AG04449 (cell line): ENCODE measurements around the gene STX16.

Experiments used
- CTCF ChIA-PET: fragments of 350-600 bp; formaldehyde crosslinking; extraction: SDS; loops from one replicate; lab custom pipeline; 2021; ENCODE audit warnings: antibody characterized with exemption; lab: Yijun Ruan, JAX
- POLR2A ChIA-PET: fragments of 400-600, 350-600 bp; formaldehyde crosslinking; extraction: SDS; loops from one replicate; lab custom pipeline; 2020; ENCODE audit warnings: antibody characterized with exemption, inconsistent platforms; lab: Yijun Ruan, JAX
- DNase-seq: peaks from one replicate; pipeline ENCODE4 v3.0.0-alpha.2; 2010; ENCODE audit warnings: low read depth, low spot score
- H3K4me3 ChIP-seq: 2 replicates; pipeline ENCODE4 v1.5.1; 2011; ENCODE audit warnings: low read depth, mild to moderate bottlenecking, control low read depth, low read length
- TF ChIP-seq, protein P1 (sequence below): IDR thresholded peaks from one replicate; pipeline ENCODE4 v1.5.1; 2011; ENCODE audit warnings: mild to moderate bottlenecking, moderate library complexity, low read length, control low read depth, inconsistent platforms; ENCODE audit not compliant: insufficient read depth; ENCODE audit errors: missing control alignments

STX16 gene

DNA sequence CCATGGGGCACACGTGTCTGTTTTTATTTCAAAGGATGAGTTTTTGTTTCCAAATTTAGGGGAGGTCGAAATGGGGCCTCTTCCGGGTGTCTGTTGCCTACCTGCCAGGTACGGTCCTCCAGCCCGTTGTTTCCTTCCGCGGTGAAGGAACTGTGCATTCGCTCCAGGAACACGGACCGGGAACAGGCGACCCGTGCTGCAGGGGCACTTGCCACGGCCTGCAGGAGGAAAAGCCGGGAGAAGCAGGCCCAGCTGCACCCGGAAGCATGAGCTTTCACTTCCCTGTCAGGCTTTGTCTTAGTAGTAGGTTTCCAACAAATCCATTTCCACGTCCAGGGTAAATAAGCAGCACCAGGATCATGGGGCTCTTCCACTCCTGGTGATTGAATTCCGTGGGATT, 24.6 kb downstream of the STX16 start:
- POLR2A ChIA-PET: interaction anchor here (0.5 kb wide), 1 partner anchor 10 kb away, joined by 5 read pairs; no protein-coding TSS in a partner anchor
- no peak for DNase-seq
- CTCF ChIA-PET: no interaction called here
- TF ChIP-seq, protein P1, sequence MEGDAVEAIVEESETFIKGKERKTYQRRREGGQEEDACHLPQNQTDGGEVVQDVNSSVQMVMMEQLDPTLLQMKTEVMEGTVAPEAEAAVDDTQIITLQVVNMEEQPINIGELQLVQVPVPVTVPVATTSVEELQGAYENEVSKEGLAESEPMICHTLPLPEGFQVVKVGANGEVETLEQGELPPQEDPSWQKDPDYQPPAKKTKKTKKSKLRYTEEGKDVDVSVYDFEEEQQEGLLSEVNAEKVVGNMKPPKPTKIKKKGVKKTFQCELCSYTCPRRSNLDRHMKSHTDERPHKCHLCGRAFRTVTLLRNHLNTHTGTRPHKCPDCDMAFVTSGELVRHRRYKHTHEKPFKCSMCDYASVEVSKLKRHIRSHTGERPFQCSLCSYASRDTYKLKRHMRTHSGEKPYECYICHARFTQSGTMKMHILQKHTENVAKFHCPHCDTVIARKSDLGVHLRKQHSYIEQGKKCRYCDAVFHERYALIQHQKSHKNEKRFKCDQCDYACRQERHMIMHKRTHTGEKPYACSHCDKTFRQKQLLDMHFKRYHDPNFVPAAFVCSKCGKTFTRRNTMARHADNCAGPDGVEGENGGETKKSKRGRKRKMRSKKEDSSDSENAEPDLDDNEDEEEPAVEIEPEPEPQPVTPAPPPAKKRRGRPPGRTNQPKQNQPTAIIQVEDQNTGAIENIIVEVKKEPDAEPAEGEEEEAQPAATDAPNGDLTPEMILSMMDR: no peak
- H3K4me3 ChIP-seq: no peak overlapping the region

GRCh38 chr20:58676161-58676560, 25.1 kb downstream of the STX16 start:
- TF ChIP-seq, protein P1: no peak
- CTCF ChIA-PET: interaction anchor here (1.0 to 1.1 kb wide), 2 partner anchors 19 to 25 kb away, joined by 3 to 5 read pairs; partner anchors contain the start of gene STX16
- DNase-seq: no peak
- no peak overlapping the region for H3K4me3 ChIP-seq
- POLR2A ChIA-PET: no interaction called here

GRCh38 chr20:58677079-58677604, 26.1 kb downstream of the STX16 start:
- no peak overlapping the region for H3K4me3 ChIP-seq
- DNase-seq: no peak
- TF ChIP-seq, protein P1: no peak
- ChIA-PET CTCF (interaction anchor here (1.0 to 1.1 kb wide), 2 partner anchors 20 to 26 kb away, joined by 3 to 5 read pairs; partner anchors contain the start of gene STX16), POLR2A (no interaction called here)

DNA sequence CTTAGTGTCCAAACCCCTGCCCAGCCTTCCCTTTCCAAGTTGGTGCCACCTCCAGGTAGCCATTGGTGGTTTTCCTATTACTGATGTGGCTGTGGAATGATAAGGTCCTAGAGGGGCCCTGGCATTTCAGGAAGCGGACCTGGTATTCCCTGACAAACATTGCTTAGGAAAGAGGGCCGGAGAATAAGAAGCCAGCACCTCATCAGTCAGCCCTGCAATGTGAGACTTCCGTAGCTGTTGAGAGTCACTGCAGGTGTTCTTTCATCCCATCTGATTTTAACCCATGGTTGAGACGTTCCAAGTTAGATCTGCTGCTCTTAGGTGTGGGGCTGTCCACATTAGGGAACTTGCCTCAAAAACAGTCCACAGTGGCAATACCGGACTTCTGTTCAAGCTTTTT, 26.7 kb downstream of the STX16 start:
- CTCF ChIA-PET: no interaction called here
- POLR2A ChIA-PET: no interaction called here
- TF ChIP-seq, protein P1: no peak
- H3K4me3 ChIP-seq: no peak overlapping the region
- DNase-seq: no peak

DNA sequence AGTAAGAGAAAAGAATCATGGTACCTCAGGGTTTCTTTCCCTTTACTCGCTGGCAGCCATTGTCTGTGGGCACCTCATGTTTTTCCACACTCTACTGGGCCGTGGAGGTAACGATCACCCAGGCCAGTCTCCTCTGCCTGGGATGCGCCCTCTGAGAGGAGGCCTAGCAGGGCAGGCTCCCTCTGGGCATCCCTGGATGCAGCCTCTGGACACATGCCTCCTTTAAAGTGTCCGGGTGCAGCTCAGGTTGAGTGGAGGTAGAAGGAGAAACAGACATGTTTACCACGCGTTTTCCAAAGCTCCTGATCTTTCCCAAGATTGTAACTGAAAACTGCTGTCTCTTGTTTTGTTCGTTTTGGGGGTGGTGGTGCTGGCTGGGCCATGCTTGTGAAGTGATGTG, 27.7 kb downstream of the STX16 start:
- ChIA-PET CTCF (no interaction called here), POLR2A (no interaction called here)
- H3K4me3 ChIP-seq: no peak overlapping the region
- TF ChIP-seq, protein P1: no peak
- no peak for DNase-seq

GRCh38 chr20:58682656-58683531, 31.8 kb downstream of the STX16 start:
- ChIA-PET POLR2A (no interaction called here), CTCF (interaction anchor here (1.0 to 1.5 kb wide), 4 partner anchors 9 to 446 kb away, joined by 3 to 4 read pairs (median 3); no protein-coding TSS in a partner anchor)
- no peak overlapping the region for H3K4me3 ChIP-seq
- TF ChIP-seq, protein P1: no peak
- no peak for DNase-seq
